HUES6 (cell line): ENCODE data around the gene PLK2.

Experiments used
- H3K27ac ChIP-seq: 2 replicates; pipeline ENCODE4 v1.7.0; 2013; ENCODE audit warnings: low read depth, mild to moderate bottlenecking, low read length, inconsistent platforms
- H3K27me3 ChIP-seq: 2 replicates; pipeline ENCODE4 v1.6.1; 2013; ENCODE audit warnings: low read length; ENCODE audit not compliant: control insufficient read depth, insufficient read depth
- H3K36me3 ChIP-seq: 2 replicates; pipeline ENCODE4 v1.6.1; 2013; ENCODE audit warnings: low read length; ENCODE audit not compliant: control insufficient read depth, insufficient read depth
- H3K4me1 ChIP-seq: 2 replicates; pipeline ENCODE4 v1.6.1; 2013; ENCODE audit warnings: low read length; ENCODE audit not compliant: control insufficient read depth, insufficient read depth
- H3K4me3 ChIP-seq: 2 replicates; pipeline ENCODE4 v1.5.1; 2013; ENCODE audit warnings: low read depth, low read length
- H3K9ac ChIP-seq: one replicate; pipeline ENCODE4 v1.6.1; 2013; ENCODE audit warnings: mild to moderate bottlenecking, low read length
- H3K9me3 ChIP-seq: 2 replicates; pipeline ENCODE4 v1.6.1; 2013; ENCODE audit warnings: low read depth, low read length; ENCODE audit not compliant: control insufficient read depth, insufficient read depth

The PLK2 gene

DNA sequence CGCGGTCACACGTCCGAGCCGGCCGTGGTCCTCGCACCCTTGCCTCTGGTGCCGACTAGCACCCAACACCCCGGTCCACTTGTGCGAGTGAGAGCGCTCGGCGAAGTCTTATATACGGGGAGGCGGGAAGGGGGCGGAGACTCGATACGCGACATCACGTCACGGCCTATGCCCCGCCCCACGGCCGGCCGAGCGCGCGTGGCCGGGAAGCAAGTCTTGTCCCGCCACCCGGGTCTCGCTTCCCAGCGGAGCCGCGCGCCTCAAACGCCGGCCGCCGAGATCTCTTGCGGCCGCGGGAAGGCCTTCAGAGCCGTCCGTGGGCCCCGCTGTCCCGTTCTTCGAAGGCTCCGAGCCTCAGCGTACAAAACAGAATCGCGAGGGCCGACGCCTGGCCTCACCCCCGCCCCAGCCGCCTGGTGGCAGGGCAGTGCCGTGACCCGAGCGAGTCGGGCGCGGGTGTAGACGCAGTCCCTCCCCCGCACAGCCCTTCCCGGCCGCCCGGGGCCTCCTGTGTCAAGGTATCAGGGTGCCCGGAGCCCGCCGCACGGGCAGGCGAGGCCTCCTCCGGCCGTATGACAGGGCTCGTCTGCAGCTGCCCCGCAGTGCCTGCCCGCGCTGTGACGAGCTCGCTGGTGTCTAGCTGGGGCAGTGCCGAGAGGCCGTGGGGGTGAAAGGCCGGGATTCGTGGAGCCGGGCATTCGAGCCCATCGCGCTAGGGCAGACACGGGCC is at the start of gene PLK2:
TSS of gene PLK2 (minus strand) at position 85 of the 730 bp plus-strand sequence. CDS start 127 bp downstream, outside the sequence.
- H3K4me1 ChIP-seq = peaks cover 19% of the 10 kb centered on the region

DNA sequence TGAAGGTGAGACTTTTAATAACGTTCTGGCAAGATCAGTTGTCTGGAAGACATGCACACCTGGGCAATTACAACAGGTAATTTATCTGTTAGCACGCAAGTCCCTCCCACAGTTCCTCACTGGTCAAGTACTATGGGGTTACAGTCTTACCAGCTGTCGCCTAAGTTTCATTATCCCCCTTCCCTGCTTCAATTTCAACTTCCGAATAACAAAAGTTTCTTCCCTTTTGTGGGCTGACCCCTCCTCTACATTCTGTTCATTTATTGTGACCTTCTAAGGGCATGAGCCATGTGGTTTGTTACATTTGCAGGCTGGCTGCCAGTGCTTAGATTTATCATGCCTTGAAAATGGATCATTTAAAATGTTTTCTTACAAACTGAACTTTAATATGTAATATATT is 47.8 kb upstream of the PLK2 start:
- H3K4me3 ChIP-seq = no peak overlapping the region
- no peaks in the 10 kb centered on the region for H3K36me3 ChIP-seq
- no peak overlapping the region for H3K27ac ChIP-seq
- no peak overlapping the region for H3K9ac ChIP-seq
- H3K4me1 ChIP-seq = peaks cover 3% of the 10 kb centered on the region; the same call in 1 of the 2 replicates
- no peaks in the 10 kb centered on the region for H3K9me3 ChIP-seq
- no peaks in the 10 kb centered on the region for H3K27me3 ChIP-seq

More for the DNA sequence above, at the start of gene PLK2:
- peak within 1 kb of the TSS; percentile 27; the same call in 1 of the 2 replicates for H3K27ac ChIP-seq
- H3K9me3 ChIP-seq = no peaks in the 10 kb centered on the region
- peaks cover 33% of the 10 kb centered on the region for H3K36me3 ChIP-seq
- H3K27me3 ChIP-seq = peaks cover 11% of the 10 kb centered on the region
- H3K9ac ChIP-seq = peak within 1 kb of the TSS; percentile 88
- H3K4me3 ChIP-seq = peak within 1 kb of the TSS; percentile 86

GRCh38 chr5:58505971-58506640 is 46.2 kb upstream of the PLK2 start:
- Histone ChIP-seq H3K27ac (no peak overlapping the region), H3K4me3 (no peak overlapping the region), H3K27me3 (no peaks in the 10 kb centered on the region), H3K9me3 (no peaks in the 10 kb centered on the region), H3K9ac (no peak overlapping the region), H3K36me3 (no peaks in the 10 kb centered on the region), H3K4me1 (peaks cover 3% of the 10 kb centered on the region; the same call in 1 of the 2 replicates)

GRCh38 chr5:58505502-58505901 is 45.6 kb upstream of the PLK2 start:
- no peaks in the 10 kb centered on the region for H3K9me3 ChIP-seq
- H3K4me3 ChIP-seq = no peak overlapping the region
- H3K36me3 ChIP-seq = no peaks in the 10 kb centered on the region
- peaks cover 3% of the 10 kb centered on the region; the same call in 1 of the 2 replicates for H3K4me1 ChIP-seq
- H3K9ac ChIP-seq = no peak overlapping the region
- no peak overlapping the region for H3K27ac ChIP-seq
- H3K27me3 ChIP-seq = no peaks in the 10 kb centered on the region

DNA sequence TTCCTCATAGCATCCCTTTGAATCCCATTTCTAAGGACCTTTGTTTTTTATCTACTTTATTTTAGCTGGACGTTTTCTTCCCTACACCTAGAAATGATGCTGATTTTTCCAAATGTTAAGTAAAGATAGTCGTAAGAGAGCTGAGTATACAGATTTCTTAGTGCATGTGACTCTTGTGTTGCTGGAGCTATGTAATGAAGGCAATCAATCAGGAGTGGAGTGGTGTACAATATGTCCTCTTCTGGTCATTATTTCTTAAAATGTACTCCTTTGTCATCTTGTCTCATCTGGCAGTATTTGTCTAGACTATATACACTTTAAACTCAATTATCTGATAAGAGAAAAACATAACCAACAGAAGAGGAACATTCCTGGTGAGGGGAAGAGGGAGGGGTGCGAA is 44.9 kb upstream of the PLK2 start:
- Histone ChIP-seq H3K4me1 (peaks cover 3% of the 10 kb centered on the region; the same call in 1 of the 2 replicates), H3K9ac (no peak overlapping the region), H3K27ac (no peak overlapping the region), H3K4me3 (no peak overlapping the region), H3K9me3 (no peaks in the 10 kb centered on the region), H3K36me3 (no peaks in the 10 kb centered on the region), H3K27me3 (no peaks in the 10 kb centered on the region)

DNA sequence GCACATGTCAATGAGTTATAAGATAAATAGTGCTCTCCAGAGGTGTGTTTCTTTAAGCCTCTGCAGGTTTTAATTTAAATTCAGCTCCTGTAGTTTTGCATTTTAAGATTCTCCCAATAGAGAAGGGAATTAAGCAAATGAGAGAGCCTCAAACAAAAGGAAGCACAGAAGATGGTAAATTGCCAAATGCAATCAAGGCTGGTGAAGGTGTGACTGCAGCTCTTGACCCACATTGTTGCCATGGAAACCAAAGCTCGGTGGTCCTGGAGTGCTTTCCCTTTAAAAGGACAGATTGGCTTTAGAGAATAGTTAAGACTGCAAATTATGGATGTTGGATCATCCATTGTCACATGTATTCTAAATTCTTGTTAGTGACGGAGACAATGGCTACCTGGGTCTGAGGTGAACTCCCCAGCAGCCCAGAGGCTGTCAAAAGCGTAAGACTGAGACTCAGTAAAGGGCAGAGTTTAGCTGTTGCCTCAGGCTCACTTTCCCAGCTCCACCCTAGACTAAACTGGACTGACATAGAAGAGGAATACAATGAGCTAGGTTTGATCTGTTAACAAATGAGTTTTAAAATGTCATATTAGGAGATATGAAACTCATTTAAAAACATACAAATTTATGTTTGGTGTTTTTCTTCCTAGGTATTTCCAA is 43.6 kb upstream of the PLK2 start:
- no peak overlapping the region for H3K27ac ChIP-seq
- no peak overlapping the region for H3K4me3 ChIP-seq
- no peaks in the 10 kb centered on the region for H3K27me3 ChIP-seq
- no peaks in the 10 kb centered on the region for H3K9me3 ChIP-seq
- H3K4me1 ChIP-seq = peaks cover 3% of the 10 kb centered on the region; the same call in 1 of the 2 replicates
- no peak overlapping the region for H3K9ac ChIP-seq
- H3K36me3 ChIP-seq = no peaks in the 10 kb centered on the region

- Histone ChIP-seq H3K9ac (no peak overlapping the region), H3K27me3 (no peaks in the 10 kb centered on the region), H3K4me1 (peaks cover 3% of the 10 kb centered on the region; the same call in 1 of the 2 replicates), H3K9me3 (no peaks in the 10 kb centered on the region), H3K36me3 (no peaks in the 10 kb centered on the region), H3K4me3 (no peak overlapping the region), H3K27ac (no peak overlapping the region)
Observed at GRCh38 chr5:58501778-58502417, 42.0 kb upstream of the PLK2 start.

- Histone ChIP-seq H3K27me3 (no peaks in the 10 kb centered on the region), H3K9ac (no peak overlapping the region), H3K27ac (no peak overlapping the region), H3K4me3 (no peak overlapping the region), H3K4me1 (peaks cover 3% of the 10 kb centered on the region; the same call in 1 of the 2 replicates), H3K36me3 (no peaks in the 10 kb centered on the region), H3K9me3 (no peaks in the 10 kb centered on the region)
Observed at GRCh38 chr5:58499941-58500340, 40.1 kb upstream of the PLK2 start.

DNA sequence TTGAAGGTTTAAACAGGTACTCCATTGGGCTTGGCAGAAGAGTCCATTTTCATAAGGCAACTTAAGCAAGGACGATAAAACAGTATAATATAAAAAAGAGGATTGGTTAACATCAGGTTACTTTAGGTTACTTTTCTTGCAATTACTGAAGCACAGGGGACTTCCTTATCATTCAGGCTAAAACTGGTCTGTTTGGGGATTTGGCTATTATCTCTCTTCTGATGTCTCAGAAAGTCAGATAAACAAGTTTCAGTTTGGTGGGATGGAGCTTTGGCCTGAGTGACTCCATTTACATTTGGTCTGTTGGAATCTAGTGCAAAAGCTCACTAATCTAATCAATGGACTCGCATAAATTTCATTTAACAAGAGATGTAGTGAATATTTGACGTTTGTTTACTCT is 39.3 kb upstream of the PLK2 start:
- H3K9ac ChIP-seq = no peak overlapping the region
- H3K9me3 ChIP-seq = no peaks in the 10 kb centered on the region
- peaks cover 3% of the 10 kb centered on the region; the same call in 1 of the 2 replicates for H3K4me1 ChIP-seq
- H3K27ac ChIP-seq = no peak overlapping the region
- H3K4me3 ChIP-seq = no peak overlapping the region
- no peaks in the 10 kb centered on the region for H3K27me3 ChIP-seq
- H3K36me3 ChIP-seq = no peaks in the 10 kb centered on the region

DNA sequence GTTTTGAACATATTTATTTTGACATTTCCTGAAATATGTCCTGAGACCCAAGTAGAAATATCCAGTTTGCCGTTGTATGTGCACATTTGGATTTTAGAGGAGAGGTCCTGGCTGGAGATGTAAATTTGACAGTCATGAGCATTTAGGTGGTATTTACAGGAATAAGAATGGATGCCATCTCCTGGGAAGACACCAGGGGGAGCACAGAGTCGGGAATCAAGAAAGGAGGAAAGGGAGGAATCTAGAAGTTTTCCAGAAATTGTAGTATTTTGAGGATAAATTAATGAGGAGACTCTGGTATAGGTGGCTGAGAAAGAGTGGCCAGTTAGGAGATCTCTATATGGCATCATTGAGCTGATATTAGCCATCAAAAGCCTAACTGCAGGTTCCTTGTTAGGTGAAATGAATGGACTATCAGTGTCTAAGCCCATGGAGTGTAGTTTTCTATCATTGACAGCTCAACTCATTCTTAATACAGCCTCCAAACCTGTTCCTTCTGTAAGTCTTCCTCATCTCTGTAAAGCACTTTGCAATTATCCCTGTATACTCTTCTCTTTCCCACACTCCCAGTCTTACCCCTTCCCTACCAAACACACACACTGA is 38.6 kb upstream of the PLK2 start:
- H3K36me3 ChIP-seq = no peaks in the 10 kb centered on the region
- H3K9ac ChIP-seq = no peak overlapping the region
- H3K4me1 ChIP-seq = peaks cover under 1% of the 10 kb centered on the region; the same call in 1 of the 2 replicates
- H3K9me3 ChIP-seq = no peaks in the 10 kb centered on the region
- no peaks in the 10 kb centered on the region for H3K27me3 ChIP-seq
- H3K27ac ChIP-seq = no peak overlapping the region
- no peak overlapping the region for H3K4me3 ChIP-seq
